HG03571 (cell line): ENCODE results near the gene MAJIN.

Experiments
- ATAC-seq: cut with Tn5 transposase; IDR thresholded peaks from one replicate; pipeline ENCODE4 v1.9.1; 2021; ENCODE audit not compliant: unreplicated experiment

Gene MAJIN

GRCh38 chr11:64914123-64914522 is 57.8 kb downstream of the MAJIN start:
- no peak for ATAC-seq

- ATAC-seq, result no peak
These were observed 58.7 kb downstream of the MAJIN start for GRCh38 chr11:64913171-64913727.

- no peak for ATAC-seq
These were observed 60.2 kb downstream of the MAJIN start for GRCh38 chr11:64911689-64912088.

GRCh38 chr11:64911142-64911541 is 60.8 kb downstream of the MAJIN start:
- no peak for ATAC-seq

- no peak for ATAC-seq
These were observed 61.3 kb downstream of the MAJIN start for GRCh38 chr11:64910451-64911093.

- ATAC-seq, result no peak
These were observed 62.1 kb downstream of the MAJIN start for GRCh38 chr11:64909653-64910343.

GRCh38 chr11:64908766-64909165 is 63.1 kb downstream of the MAJIN start:
- ATAC-seq, result no peak

- ATAC-seq, result no peak
These were observed 65.6 kb downstream of the MAJIN start for GRCh38 chr11:64906314-64906635.

- no peak for ATAC-seq
These were observed 66.2 kb downstream of the MAJIN start for GRCh38 chr11:64905516-64906313.

GRCh38 chr11:64903291-64903833 is 68.5 kb downstream of the MAJIN start:
- no peak for ATAC-seq

- ATAC-seq, result no peak
These were observed 69.6 kb downstream of the MAJIN start for GRCh38 chr11:64902102-64902900.

GRCh38 chr11:64900774-64901173 is 71.1 kb downstream of the MAJIN start:
- ATAC-seq, result no peak

GRCh38 chr11:64900263-64900678 is 71.6 kb downstream of the MAJIN start:
- no peak for ATAC-seq

GRCh38 chr11:64898541-64898940 is 73.4 kb downstream of the MAJIN start:
- ATAC-seq, result no peak

GRCh38 chr11:64898076-64898445 is 73.8 kb downstream of the MAJIN start:
- ATAC-seq, result no peak

- ATAC-seq, result no peak
These were observed 74.4 kb downstream of the MAJIN start for GRCh38 chr11:64897381-64898075.

GRCh38 chr11:64896448-64897022 is 75.4 kb downstream of the MAJIN start:
- ATAC-seq, result no peak

GRCh38 chr11:64894812-64895452 is 77.0 kb downstream of the MAJIN start:
- ATAC-seq, result no peak

- ATAC-seq, result no peak
These were observed 77.7 kb downstream of the MAJIN start for GRCh38 chr11:64894070-64894811.
